D721Med (cell line): Measurements from ENCODE around the gene DIO2.

Experiments used
- DNase-seq: peaks from one replicate; pipeline ENCODE4 v3.0.0; 2011; ENCODE audit warnings: low spot score; ENCODE audit not compliant: insufficient read length
- FAIRE-seq: peaks from 2 replicates; lab custom pipeline; 2011; peaks lifted over from hg19 to GRCh38; lab: Jason Lieb, UNC
- CTCF ChIP-seq: IDR thresholded peaks from 2 replicates; pipeline ENCODE4 v1.5.1; 2012; ENCODE audit warnings: mild to moderate bottlenecking, control low read depth; ENCODE audit not compliant: insufficient read depth; ENCODE audit errors: missing control alignments

DIO2 gene

GRCh38 chr14:80211153-80212022 is at the start of gene DIO2:
Gene DIO2, minus strand, starts transcription at chr14:80211504. Its CDS starts 32 bp downstream, at chr14:80211472.
- no peak for FAIRE-seq
- no peak for TF ChIP-seq CTCF
- no peak for DNase-seq

- DNase-seq (peak; percentile 17), FAIRE-seq (peak; percentile 87)
- TF ChIP-seq CTCF = no peak
Measured at GRCh38 chr14:80260645-80261044, 49.3 kb upstream of the DIO2 start.

GRCh38 chr14:80239631-80240030 is 28.3 kb upstream of the DIO2 start:
- FAIRE-seq (no peak), DNase-seq (no peak)
- no peak for TF ChIP-seq CTCF

GRCh38 chr14:80237143-80237542 is 25.8 kb upstream of the DIO2 start:
- no peak for FAIRE-seq
- DNase-seq = no peak
- TF ChIP-seq CTCF = no peak

GRCh38 chr14:80233470-80234089 is 22.3 kb upstream of the DIO2 start:
- FAIRE-seq = no peak
- no peak for DNase-seq
- no peak for TF ChIP-seq CTCF

GRCh38 chr14:80231702-80232101 is 20.4 kb upstream of the DIO2 start:
- TF ChIP-seq CTCF = no peak
- no peak for FAIRE-seq
- no peak for DNase-seq
